Esophagus squamous epithelium (tissue), 5 donors: ENCODE results near the gene P2RY12. TPM values are rescaled to one million over a fixed set of nuclear protein-coding genes. Genes with fewer than 3 reads are reported as not detected.

ENCODE experiments used
- DNase-seq: peaks from one replicate; lab custom pipeline; 2025; lab: John Stamatoyannopoulos, UW
- H3K27ac ChIP-seq, 4 donors: fragments of 200-600 bp; sonication (generic); one replicate each; pipeline ENCODE4 v1.5.1; 2016 to 2019; ENCODE audit warnings: mild to moderate bottlenecking in 1 of 4
- H3K27me3 ChIP-seq, 4 donors: fragments of 200-600 bp; sonication (generic); 1 replicate in 3 of 4; 2 replicates in 1 of 4; pipeline versions ENCODE4 v1.5.1 to v1.6.0; 2017 to 2021; ENCODE audit warnings: antibody characterized with exemption in 1 of 4
- H3K36me3 ChIP-seq, 3 donors: fragments of 200-600 bp; sonication (generic); one replicate each; pipeline ENCODE4 v1.5.1; 2016 to 2019
- H3K4me1 ChIP-seq, 3 donors: fragments of 200-600 bp; sonication (generic); one replicate each; pipeline ENCODE4 v1.5.1; 2017 to 2019
- H3K4me3 ChIP-seq, 4 donors: fragments of 200-600 bp; sonication (generic); 1 replicate in 3 of 4; 2 replicates in 1 of 4; pipeline ENCODE4 v1.5.1; 2016 to 2019; ENCODE audit warnings: mild to moderate bottlenecking in 2 of 4, moderate library complexity in 1 of 4
- H3K9me3 ChIP-seq, 3 donors: fragments of 200-600 bp; sonication (generic); one replicate each; pipeline ENCODE4 v1.5.1; 2016 to 2019
- CTCF ChIP-seq, 6 experiments: fragments of 450-650 bp in 4 of 6; fragments of 200-600 bp in 2 of 6; sonication (generic) in 2 of 6; IDR thresholded peaks; one replicate each; pipeline ENCODE4 v1.5.1; 2016 to 2019; ENCODE audit warnings: antibody characterized with exemption in 6 of 6, mild to moderate bottlenecking in 4 of 6, moderate library complexity in 4 of 6
- POLR2A ChIP-seq, 4 donors: fragments of 450-650 bp; IDR thresholded peaks; one replicate each; pipeline ENCODE4 v1.6.1; 2017; ENCODE audit warnings: antibody characterized with exemption in 4 of 4, mild to moderate bottlenecking in 4 of 4, moderate library complexity in 3 of 4
- WGBS, 2 donors: methylation state at CpG; one replicate each; pipeline ENCODE4 v1.1.5; 2018; 5-methylcytosine and 5-hydroxymethylcytosine counted together
- intact Hi-C: fragments of 100-400 bp; cut with DNase I; formaldehyde crosslinking; loops from one replicate; pipeline ENCODE4 v1.15.0; 2022
- total RNA-seq, 4 donors: library from RNA; depleted of rRNA; stranded (reverse); fragments of >200 nt; gene quantifications; one replicate each; pipeline ENCODE4 v1.1.0, GENCODE V29; 2016
- donor health status: DM: yes; HTN: yes; CAD: no.

Gene P2RY12
- total RNA-seq, 4 donors from 2014 or later: 1.9 to 3.1 TPM; not detected in 2

DNA sequence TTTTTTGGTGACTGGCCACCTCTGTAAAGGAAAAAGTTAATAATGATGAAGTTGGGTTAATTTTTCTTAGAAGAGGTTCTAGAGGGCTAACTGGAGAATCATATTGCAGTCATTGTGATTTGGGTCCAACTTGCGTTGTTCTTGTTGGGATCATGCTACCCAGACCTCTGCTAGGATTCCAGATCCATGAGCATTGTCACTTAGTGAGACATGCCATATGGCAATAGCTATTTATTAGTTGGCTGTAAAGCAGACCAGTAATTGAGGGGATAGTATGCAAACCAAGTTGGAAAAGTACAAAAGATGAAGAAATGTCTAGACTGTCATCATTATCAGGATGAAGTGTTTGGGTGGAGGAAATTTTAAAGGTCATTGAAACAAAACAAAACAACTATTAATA, 30.7 kb upstream of the P2RY12 start:
- DNase-seq: no peak
- Histone ChIP-seq H3K4me3 (no peak overlapping the region), H3K9me3 (no peaks in the 10 kb centered on the region), H3K27me3 (no peaks in the 10 kb centered on the region), H3K4me1 (no peaks in the 10 kb centered on the region), H3K27ac (no peak overlapping the region), H3K36me3 (no peaks in the 10 kb centered on the region)
- WGBS, 2 donors: 43 to 87% methylated on average over 1 of the region's 1 CpG
- intact Hi-C loops: no loop called here
- no peak for TF ChIP-seq CTCF (IDR thresholded peaks at IDR 0.05)
- TF ChIP-seq POLR2A (IDR thresholded peaks at IDR 0.05): no peak

GRCh38 chr3:151412989-151413388, 28.4 kb upstream of the P2RY12 start:
- no peak for TF ChIP-seq POLR2A (IDR thresholded peaks at IDR 0.05)
- no peak for TF ChIP-seq CTCF (IDR thresholded peaks at IDR 0.05)
- no peak overlapping the region for H3K4me3 ChIP-seq
- intact Hi-C loops: no loop called here
- 80 to 90% methylated on average over 1 to 2 of the region's 5 CpGs for WGBS, 2 donors
- no peak overlapping the region for H3K27ac ChIP-seq
- no peaks in the 10 kb centered on the region for H3K4me1 ChIP-seq
- DNase-seq: no peak
- no peaks in the 10 kb centered on the region for H3K9me3 ChIP-seq
- H3K27me3 ChIP-seq: no peaks in the 10 kb centered on the region
- H3K36me3 ChIP-seq: no peaks in the 10 kb centered on the region

DNA sequence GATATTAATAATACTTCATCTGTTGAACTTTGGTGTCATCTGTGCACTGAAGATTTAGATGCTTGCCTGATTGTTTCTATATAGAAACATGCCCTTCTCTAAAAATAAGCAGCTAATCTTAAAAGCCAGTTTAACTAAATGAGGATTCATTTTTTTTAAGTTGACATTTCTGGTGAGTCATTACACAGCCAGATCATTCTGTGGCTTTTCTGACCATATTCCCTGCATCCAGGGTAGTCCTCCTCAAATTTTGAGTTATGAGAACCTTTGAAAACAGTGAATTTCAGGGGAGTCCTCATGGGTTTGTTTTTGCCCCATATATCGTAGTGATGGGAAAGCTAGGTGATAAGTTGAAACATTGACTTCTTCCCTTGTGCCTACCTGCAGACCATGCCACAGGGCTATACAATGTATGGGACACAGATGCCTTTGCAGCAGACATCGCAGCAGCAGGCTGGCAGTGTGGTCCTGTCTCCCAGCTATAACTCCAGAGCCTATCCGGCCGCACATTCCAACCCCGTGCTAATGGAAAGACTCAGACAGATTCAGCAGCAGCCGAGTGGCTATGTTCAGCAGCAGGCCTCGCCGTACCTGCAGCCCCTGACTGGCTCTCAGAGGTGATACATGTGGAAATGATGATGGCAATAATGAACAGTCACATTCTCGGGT, 26.5 kb upstream of the P2RY12 start:
- Histone ChIP-seq H3K9me3 (no peaks in the 10 kb centered on the region), H3K36me3 (no peaks in the 10 kb centered on the region), H3K4me1 (no peaks in the 10 kb centered on the region), H3K27me3 (no peaks in the 10 kb centered on the region), H3K27ac (no peak overlapping the region), H3K4me3 (no peak overlapping the region)
- no peak for DNase-seq
- intact Hi-C loops: no loop called here
- 86 to 88% methylated on average over 6 to 8 of the region's 9 CpGs for WGBS, 2 donors
- TF ChIP-seq POLR2A (IDR thresholded peaks at IDR 0.05) (no peak), CTCF (IDR thresholded peaks at IDR 0.05) (no peak)

GRCh38 chr3:151407928-151408327, 23.4 kb upstream of the P2RY12 start:
- no peak overlapping the region for H3K4me3 ChIP-seq
- TF ChIP-seq POLR2A (IDR thresholded peaks at IDR 0.05) (no peak), CTCF (IDR thresholded peaks at IDR 0.05) (no peak)
- no peaks in the 10 kb centered on the region for H3K9me3 ChIP-seq
- intact Hi-C loops: no loop called here
- 88 to 98% methylated on average over 2 of the region's 2 CpGs for WGBS, 2 donors
- H3K36me3 ChIP-seq: no peaks in the 10 kb centered on the region
- no peak for DNase-seq
- H3K27ac ChIP-seq: no peak overlapping the region
- no peaks in the 10 kb centered on the region for H3K27me3 ChIP-seq
- H3K4me1 ChIP-seq: no peaks in the 10 kb centered on the region

DNA sequence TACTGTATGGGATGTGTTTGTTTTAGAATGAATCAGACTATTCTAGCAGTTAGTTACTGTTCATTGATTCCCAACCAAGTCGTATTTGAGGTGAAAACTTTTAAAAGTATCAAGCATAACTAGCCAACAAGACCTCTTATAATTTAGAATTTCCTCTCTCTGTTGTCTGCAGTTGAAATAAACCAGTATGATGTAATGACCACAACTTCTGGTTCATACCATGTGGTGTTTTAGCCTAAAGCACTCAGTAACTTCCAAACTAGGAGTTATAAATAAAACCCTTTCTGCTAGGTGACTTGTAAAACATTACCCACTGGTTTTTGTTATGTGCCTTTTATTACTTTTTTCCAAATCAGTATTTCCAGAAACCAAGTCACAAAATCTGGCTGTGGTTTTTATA, 19.8 kb upstream of the P2RY12 start:
- WGBS, 2 donors: 45 to 60% methylated on average over 1 of the region's 1 CpG
- no peaks in the 10 kb centered on the region for H3K27me3 ChIP-seq

More for the DNA sequence above, 19.8 kb upstream of the P2RY12 start:
- Histone ChIP-seq H3K36me3 (no peaks in the 10 kb centered on the region), H3K4me1 (no peaks in the 10 kb centered on the region), H3K9me3 (no peaks in the 10 kb centered on the region), H3K4me3 (no peak overlapping the region), H3K27ac (no peak overlapping the region)
- no peak for TF ChIP-seq CTCF (IDR thresholded peaks at IDR 0.05)
- DNase-seq: no peak
- intact Hi-C loops: no loop called here
